Natural killer cell (primary cell): Measurements from ENCODE around the gene MMP15. TPM values are rescaled to one million over a fixed set of nuclear protein-coding genes. Genes with fewer than 3 reads are reported as not detected.
A peak's percentile ranks its signal among the peaks of the same experiment; 100 is the strongest.

Experiments
- ATAC-seq, 3 donors: fragments of 150-1000 bp in 2 of 3; fragments of 200-7000 bp in 1 of 3; cut with Tn5 transposase; 1 replicate in 1 of 3; 2 replicates in 2 of 3; pipeline ENCODE4 v1.10.0; 2021; ENCODE audit warnings: mild to moderate bottlenecking in 2 of 3, moderate library complexity in 2 of 3
- DNase-seq, 2 donors: peaks; one replicate each; pipeline versions ENCODE4 v3.0.0 to v3.0.0-alpha.2; 2013 to 2021; ENCODE audit warnings: mixed read lengths in 1 of 2
- H3K27ac ChIP-seq: one replicate; pipeline ENCODE4 v1.5.1; 2013; ENCODE audit warnings: mild to moderate bottlenecking, low read length
- H3K27me3 ChIP-seq: one replicate; pipeline ENCODE4 v1.6.1; 2013; ENCODE audit warnings: low read length; ENCODE audit not compliant: control insufficient read depth, insufficient read depth
- H3K36me3 ChIP-seq: one replicate; pipeline ENCODE4 v1.6.1; 2013; ENCODE audit warnings: low read length; ENCODE audit not compliant: control insufficient read depth, insufficient read depth
- H3K4me1 ChIP-seq: one replicate; pipeline ENCODE4 v1.6.1; 2013; ENCODE audit warnings: low read length; ENCODE audit not compliant: control insufficient read depth, insufficient read depth
- H3K4me3 ChIP-seq: one replicate; pipeline ENCODE4 v1.5.1; 2013; ENCODE audit warnings: low read length
- H3K9me3 ChIP-seq: one replicate; pipeline ENCODE4 v1.6.1; 2013; ENCODE audit warnings: low read length; ENCODE audit not compliant: control insufficient read depth, insufficient read depth
- H3K27ac Mint-ChIP-seq, 2 donors: one replicate each; pipeline ENCODE4 v1.8.0; 2022; ENCODE audit warnings: mild to moderate bottlenecking in 2 of 2, mixed read lengths in 2 of 2, moderate library complexity in 1 of 2
- H3K27me3 Mint-ChIP-seq, 2 donors: one replicate each; pipeline ENCODE4 v1.8.0; 2022; ENCODE audit warnings: low read depth in 2 of 2, mixed read lengths in 2 of 2
- H3K36me3 Mint-ChIP-seq: one replicate; pipeline ENCODE4 v1.8.0; 2022; ENCODE audit warnings: mixed read lengths
- H3K4me1 Mint-ChIP-seq, 2 donors: one replicate each; pipeline ENCODE4 v1.8.0; 2022; ENCODE audit warnings: mixed read lengths in 2 of 2
- H3K4me3 Mint-ChIP-seq: one replicate; pipeline ENCODE4 v1.8.0; 2022; ENCODE audit warnings: mild to moderate bottlenecking, moderate library complexity, mixed read lengths
- H3K9me3 Mint-ChIP-seq, 2 donors: one replicate each; pipeline ENCODE4 v1.8.0; 2022; ENCODE audit warnings: mixed read lengths in 2 of 2
- CTCF ChIP-seq: fragments of 200-600 bp; IDR thresholded peaks from one replicate; pipeline ENCODE4 v1.8.0; 2022; ENCODE audit warnings: antibody characterized with exemption
- WGBS: methylation state at CpG from one replicate; pipeline ENCODE4 v1.1.7; 2013; ENCODE audit warnings: missing lambda C conversion rate; ENCODE audit not compliant: insufficient coverage; 5-methylcytosine and 5-hydroxymethylcytosine counted together
- intact Hi-C: fragments of 100-400 bp; cut with micrococcal nuclease; formaldehyde crosslinking; loops from one replicate; pipeline ENCODE4 v1.14.2; 2022
- total RNA-seq, 4 donors: library from RNA; stranded (reverse); fragments of 120-200 nt in 1 of 4; gene quantifications; one replicate each; pipeline versions ENCODE4 v1.2.3 to v1.2.4, GENCODE V29; 2013 to 2022

The MMP15 gene
- total RNA-seq, 3 donors from 2014 or later (not counting 1 experiment from before 2014, with no cell fraction given): 0.23 to 0.27 (median 0.24) TPM

GRCh38 chr16:58020628-58021521, 4.7 kb upstream of the MMP15 start:
- H3K4me3 ChIP-seq: no peak overlapping the region
- Mint-ChIP-seq H3K4me1 (peaks cover 0 to 17% of the 10 kb centered on the region in 2 donors), H3K27ac (peak overlapping the region in 1 of 2 donors; percentile 37), H3K27me3 (peaks cover 0 to 4% of the 10 kb centered on the region in 2 donors), H3K4me3 (no peak overlapping the region), H3K9me3 (no peaks in the 10 kb centered on the region), H3K36me3 (no peaks in the 10 kb centered on the region)
- WGBS: 72% methylated on average over 8 of the region's 8 CpGs
- H3K9me3 ChIP-seq: no peaks in the 10 kb centered on the region
- peak; percentile 50 to 81 for DNase-seq
- H3K4me1 ChIP-seq: peaks cover 14% of the 10 kb centered on the region
- no peak overlapping the region for H3K27ac ChIP-seq
- ATAC-seq: peak; percentile 58 to 67 (median 63)
- H3K36me3 ChIP-seq: peaks cover 22% of the 10 kb centered on the region
- no peaks in the 10 kb centered on the region for H3K27me3 ChIP-seq
- intact Hi-C loops: loop anchor here (2.0 to 10.0 kb wide), 3 partner anchors 106 to 286 kb away; partner anchors contain the start of gene CSNK2A2
- peak; percentile 81 for TF ChIP-seq CTCF

- Mint-ChIP-seq H3K4me3 (no peak overlapping the region), H3K36me3 (no peaks in the 10 kb centered on the region), H3K9me3 (no peaks in the 10 kb centered on the region), H3K4me1 (peaks cover 0 to 17% of the 10 kb centered on the region in 2 donors), H3K27ac (no peak overlapping the region), H3K27me3 (peaks cover 0 to 4% of the 10 kb centered on the region in 2 donors)
- peaks cover 22% of the 10 kb centered on the region for H3K36me3 ChIP-seq
- no peak for TF ChIP-seq CTCF
- intact Hi-C loops: loop anchor here (2.0 to 10.0 kb wide), 3 partner anchors 105 to 285 kb away; partner anchors contain the start of gene CSNK2A2
- ATAC-seq (no peak), DNase-seq (no peak)
- H3K9me3 ChIP-seq: no peaks in the 10 kb centered on the region
- no peak overlapping the region for H3K27ac ChIP-seq
- H3K27me3 ChIP-seq: peaks cover 5% of the 10 kb centered on the region
- peaks cover 21% of the 10 kb centered on the region for H3K4me1 ChIP-seq
- no peak overlapping the region for H3K4me3 ChIP-seq
- 94% methylated on average over 8 of the region's 8 CpGs for WGBS
Observed at GRCh38 chr16:58021661-58022551, 3.6 kb upstream of the MMP15 start.

GRCh38 chr16:58022601-58023371, 2.8 kb upstream of the MMP15 start:
- peaks cover 16% of the 10 kb centered on the region for H3K36me3 ChIP-seq
- Mint-ChIP-seq H3K36me3 (no peaks in the 10 kb centered on the region), H3K4me3 (no peak overlapping the region), H3K4me1 (peaks cover 0 to 17% of the 10 kb centered on the region in 2 donors), H3K9me3 (no peaks in the 10 kb centered on the region), H3K27me3 (peaks cover 0 to 4% of the 10 kb centered on the region in 2 donors), H3K27ac (no peak overlapping the region)
- no peak for ATAC-seq
- no peaks in the 10 kb centered on the region for H3K9me3 ChIP-seq
- DNase-seq: no peak
- WGBS: 63% methylated on average over 16 of the region's 18 CpGs
- no peak overlapping the region for H3K27ac ChIP-seq
- H3K27me3 ChIP-seq: peaks cover 10% of the 10 kb centered on the region
- H3K4me1 ChIP-seq: peaks cover 27% of the 10 kb centered on the region
- intact Hi-C loops: loop anchor here (10.0 kb wide), 1 partner anchor 172 kb away; the partner anchor contains the start of gene CSNK2A2
- no peak for TF ChIP-seq CTCF
- no peak overlapping the region for H3K4me3 ChIP-seq
